ENCODE results near the gene PHACTR1.

Gene PHACTR1

DNA sequence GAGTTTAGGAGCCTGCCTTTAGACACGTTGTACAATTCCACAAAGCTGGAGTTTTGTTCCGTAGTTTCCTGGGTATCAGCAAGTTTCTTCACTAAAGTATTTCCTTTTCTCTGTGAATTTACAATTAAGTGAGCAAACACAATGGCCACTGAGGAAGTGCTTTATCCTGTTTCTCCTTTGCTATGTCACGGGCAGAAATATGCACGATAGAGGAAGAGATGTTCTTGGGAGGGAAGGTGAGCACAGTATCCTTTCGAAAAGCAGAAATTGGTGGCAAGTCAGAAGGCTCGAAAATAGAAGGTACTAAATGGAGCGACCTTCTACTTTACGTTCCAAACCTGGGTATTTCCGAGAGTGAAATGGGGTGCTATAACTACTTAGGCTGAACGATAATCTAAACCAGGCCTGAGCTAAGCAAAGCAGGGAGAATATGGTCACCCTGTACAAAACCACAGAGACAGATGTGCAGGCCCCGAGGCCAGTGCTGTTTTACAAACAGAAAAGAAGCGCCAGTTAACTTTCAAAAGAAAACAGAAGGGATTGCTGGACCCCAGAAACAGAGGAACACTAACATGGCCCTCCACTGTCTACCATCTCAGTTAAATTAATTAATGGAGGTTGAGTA is 352.1 kb downstream of the PHACTR1 start:
- no peak for DNase-seq (ENCODE audit: low spot score)

DNA sequence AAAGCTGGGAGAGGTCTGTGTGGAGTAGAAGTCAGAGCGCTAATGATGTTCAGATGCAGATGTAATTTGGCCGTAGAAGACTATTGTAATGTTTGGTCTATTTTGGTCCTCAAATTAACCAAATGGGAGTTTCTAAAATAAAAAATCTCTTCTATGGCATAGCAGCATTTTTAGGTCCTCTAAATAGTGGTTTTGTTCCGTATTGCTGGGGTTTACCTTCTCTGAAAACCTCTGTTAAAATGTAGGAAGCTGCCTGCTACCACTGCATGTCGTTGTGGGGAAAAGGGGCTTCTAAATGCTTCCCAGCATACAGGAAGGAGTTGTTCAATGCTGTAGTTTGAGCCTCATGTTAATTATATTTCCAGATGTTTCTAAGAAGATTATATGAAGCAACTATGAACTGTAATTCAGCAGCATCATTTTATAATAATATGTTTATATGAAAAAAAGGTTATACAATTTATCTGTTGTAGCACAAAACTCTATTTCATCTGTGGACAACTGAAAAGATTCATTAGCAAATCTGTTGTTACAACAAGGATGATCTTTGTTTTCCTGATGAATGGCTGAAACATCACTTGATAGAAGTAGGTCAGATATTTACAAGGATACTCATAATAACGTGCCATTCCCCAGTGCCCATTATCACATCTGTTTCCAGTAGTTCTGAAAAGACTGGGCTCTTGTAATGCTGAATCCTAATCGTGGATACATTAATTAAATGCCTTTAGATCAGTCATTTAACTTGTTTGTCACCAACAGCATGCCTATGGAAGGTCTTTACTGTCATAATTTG is 355.2 kb downstream of the PHACTR1 start:
- no peak for DNase-seq (ENCODE audit: low spot score)

DNA sequence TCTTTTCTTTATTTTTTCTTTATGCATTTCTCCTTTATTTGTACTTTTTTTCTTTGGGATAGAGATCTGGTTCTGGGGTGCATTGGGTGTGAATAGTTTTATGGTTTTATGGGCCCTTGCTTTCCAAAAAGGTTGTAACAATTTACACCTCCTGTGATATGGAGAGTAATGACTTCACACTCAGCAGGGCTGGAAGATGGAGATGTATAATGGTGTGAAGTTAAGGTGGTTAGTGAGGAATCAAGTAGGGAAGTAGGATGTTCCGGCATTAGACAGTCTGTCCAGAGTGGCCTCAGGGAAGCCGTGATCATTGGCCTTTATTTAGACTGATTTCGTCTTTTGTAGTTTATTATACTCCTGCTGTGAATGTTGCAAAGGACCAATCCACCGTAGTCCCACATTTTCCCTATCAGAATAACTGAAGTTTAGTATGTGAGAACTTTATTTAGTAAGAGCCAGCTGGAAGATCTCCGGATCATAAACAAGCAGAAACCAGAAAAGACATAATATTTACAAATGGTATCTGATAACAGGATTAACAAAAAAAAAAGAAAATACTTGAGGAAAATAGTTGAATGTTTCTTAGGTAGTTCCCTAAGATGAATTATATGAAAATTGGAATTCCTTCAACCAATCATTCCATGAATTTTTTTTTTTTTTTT is 356.2 kb downstream of the PHACTR1 start:
- no peak for DNase-seq (ENCODE audit: low spot score)

DNA sequence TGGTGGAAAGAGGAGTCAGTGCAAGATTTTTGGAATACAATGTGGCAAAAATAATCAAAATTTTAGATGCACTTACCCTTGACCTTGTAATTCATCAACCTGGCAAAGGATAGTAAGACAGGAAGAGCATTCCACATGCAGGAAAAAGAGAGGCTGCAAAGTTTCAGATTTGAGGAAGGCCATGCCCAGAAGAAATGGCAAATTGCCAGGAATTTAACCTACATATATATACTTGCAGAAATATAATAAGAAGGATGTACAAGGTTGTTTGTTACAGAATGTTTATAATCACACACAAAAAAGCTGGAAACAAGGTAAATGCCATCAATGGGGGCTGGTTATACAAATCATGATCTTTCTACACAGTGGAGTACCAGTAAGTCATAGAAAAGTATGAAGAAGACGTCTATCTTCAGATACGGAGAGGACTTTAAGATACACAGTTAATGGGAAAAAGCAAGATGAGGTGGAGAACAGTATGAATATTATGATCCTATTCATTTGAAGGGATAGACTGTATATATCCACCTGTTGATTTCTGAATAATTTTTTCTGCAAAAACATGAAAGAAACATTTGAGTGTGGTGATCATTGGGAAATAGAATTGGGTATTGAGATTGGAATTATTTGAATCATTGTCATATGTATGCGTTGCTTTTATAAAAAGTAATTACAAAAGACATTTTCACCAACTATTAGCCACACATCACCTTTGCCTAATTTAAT is 358.0 kb downstream of the PHACTR1 start:
- DNase-seq (ENCODE audit: low spot score): no peak

DNA sequence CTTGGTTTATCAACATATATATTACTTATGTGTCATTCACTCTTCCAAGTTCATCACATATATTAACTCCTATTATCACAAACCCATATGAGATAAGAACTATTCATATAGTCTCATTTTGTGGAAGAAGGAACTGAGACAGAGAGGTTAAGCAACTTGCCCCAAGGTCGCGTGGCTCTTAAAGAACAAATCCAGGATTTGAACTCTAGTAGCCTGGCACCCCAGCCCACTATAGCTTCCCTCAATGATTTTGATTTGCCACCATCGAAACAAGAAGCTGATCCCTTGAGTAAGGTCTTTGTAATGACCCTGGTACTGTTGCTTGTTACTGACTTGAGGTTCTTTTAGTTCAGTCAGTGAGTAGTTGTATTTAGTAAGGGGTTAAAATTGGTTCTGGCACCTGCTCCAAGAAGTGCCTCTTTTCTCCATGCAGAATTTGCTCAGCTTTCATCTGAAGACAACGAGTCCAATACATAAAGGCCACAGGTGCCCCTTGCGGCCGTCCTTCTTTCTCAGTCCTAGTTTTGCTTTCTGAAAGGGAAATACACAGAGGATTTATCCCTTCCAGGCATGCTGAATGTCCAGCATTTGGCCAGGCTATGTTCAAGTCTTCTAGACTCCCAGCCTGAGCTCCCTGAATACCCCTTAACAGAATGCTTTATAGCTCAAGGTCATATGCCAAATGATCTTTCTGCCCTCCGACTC is 358.7 kb downstream of the PHACTR1 start:
- no peak for DNase-seq (ENCODE audit: low spot score)

DNA sequence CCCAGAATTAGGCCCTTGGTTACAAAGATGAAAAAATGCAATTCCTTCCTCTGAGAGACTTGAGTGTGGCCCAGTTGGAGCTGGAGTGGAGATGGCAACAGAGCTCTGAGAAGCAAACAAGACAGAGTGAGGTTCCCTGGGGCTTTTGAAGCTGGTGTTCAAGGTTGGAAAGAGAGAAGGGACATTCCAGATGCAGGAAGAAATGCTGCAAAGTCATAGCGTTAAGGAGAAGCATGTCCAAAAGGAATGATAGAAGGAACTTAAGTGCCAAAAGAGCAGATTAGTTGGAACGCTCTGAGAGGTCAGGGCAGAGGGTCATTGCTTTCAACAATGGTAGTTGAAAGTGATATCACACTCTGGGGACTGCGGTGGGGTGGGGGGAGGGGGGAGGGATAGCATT is 360.0 kb downstream of the PHACTR1 start:
- no peak for DNase-seq (ENCODE audit: low spot score)

DNA sequence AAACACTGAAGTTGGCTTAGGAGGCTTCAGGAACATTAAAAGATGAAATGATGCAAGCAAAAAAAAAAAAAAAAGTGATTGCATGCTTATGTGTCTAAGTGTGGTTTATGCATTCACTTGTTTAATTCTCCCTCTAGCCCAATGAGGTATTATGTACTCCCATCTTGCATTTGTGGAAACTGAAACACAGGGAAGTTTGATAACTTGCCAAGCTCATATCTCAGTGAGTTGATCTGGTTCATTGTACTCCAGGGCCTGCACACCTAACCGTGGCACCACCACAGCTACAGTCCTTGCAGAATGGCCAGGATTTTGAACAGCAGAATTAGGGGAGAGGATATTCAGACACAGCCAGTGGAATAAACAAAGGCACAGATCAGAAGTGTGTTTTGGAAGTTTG is 360.6 kb downstream of the PHACTR1 start:
- no peak for DNase-seq (ENCODE audit: low spot score)

DNA sequence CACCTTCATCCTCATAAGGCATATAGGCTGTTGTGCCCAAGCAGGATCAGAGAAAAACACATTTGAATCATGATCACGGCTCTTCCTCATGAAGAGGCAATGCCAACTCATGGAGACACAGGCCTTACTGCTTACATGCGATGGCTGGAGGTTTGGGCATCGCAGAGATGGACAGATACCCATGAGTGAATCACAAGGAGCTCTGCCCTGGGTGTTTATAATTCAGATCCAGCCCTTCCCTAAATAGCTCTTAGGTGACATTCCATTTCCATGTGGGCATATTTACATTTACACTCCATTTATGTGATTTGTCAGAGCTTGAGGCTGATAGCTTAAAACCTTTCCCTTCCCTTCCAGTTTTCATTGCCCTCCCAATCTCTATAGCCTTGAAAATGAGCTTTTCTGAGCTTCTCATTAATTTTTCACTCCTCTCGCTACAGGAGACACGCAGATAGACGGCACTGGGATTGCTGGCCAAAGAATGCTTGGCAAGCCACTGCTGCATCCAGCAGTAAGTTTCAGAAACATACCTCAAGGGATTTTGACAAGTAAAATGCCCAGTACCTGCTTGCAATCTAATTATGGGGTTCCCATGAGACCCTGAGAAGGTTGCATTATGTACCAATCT is 362.6 kb downstream of the PHACTR1 start:
- no peak for DNase-seq (ENCODE audit: low spot score)

DNA sequence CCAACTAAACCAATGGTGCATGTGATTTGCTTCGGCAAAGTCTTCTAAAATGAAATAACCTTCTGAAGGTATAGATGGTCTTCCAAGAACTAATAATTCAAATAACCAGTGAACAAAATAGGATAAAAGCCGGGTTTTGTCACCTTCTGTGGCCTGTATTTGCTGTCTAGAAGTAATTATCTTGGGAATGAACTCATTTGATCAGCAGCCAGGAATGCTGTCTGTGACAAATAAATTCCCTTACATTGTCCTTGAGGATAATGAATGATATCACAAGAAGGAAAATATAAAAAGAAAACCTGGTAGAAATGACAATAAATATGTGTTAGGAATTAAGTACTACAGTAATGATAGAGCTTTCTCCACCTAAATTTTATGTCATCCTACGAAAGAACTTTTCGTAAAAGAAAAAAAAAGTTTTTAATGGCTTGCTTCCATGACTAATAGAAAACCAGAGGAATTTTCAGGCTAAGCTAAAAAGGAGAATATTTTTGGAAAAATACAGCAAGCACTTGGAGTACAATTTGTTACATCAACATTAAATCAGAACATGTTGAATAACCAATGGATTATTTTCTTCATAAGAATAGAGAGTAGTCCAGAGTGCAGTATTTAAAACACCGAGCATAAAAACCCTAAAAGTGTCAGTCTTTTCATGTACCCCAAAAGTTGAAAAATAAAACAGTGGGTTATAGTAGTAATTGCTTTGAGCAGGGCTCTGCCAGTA is 364.1 kb downstream of the PHACTR1 start:
- DNase-seq (ENCODE audit: low spot score): no peak

DNA sequence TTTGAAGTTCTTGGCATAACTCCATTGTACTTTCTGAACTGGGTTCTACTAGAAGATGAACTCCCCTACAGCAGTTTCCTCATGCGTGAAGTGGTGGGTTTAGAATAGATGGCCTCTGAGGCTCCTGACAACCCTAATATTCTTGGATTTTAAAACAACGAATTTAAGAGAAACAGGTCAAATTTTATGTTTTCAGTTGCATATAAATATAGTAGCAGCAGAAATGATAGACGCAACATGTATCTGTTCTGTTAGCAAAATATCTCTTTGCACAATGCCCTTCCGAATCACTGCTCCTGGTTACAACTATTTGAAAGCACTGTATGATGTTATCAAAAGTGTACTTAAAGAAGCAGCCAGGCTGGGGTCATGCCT is 364.6 kb downstream of the PHACTR1 start:
- no peak for DNase-seq (ENCODE audit: low spot score)

DNA sequence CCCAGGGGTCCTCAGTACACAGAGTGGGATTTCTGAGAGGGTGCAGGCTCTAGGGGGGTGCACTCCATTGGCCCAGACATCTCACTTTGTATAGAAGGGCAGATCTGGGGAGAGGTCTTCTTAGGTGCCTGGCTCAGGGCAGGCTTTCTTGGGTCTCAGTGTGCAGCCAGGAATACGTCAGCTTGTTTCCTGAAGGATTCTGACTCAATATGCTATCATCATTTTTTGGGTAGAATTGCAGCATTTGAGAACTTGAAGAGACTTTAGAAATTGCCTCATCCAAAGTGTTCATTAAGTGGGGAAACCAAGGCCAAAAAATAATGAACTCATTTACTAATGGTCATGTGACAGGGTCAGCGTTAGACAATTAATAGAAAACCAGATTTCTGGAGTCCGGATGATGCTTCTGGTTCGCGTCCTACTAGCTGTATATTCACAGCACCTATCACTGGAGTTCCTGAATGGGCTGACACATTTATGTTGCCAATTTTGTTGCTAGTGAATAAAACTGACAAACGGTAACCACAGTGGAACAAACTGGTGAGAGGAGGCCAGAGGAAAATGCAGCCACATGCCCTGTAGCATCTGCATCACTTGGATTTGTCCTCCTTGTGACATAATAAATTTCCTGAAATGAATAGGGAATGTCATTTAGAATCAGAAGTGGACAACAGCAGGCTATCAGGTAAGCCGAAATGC is 372.9 kb downstream of the PHACTR1 start:
- no peak for DNase-seq (ENCODE audit: low spot score)

DNA sequence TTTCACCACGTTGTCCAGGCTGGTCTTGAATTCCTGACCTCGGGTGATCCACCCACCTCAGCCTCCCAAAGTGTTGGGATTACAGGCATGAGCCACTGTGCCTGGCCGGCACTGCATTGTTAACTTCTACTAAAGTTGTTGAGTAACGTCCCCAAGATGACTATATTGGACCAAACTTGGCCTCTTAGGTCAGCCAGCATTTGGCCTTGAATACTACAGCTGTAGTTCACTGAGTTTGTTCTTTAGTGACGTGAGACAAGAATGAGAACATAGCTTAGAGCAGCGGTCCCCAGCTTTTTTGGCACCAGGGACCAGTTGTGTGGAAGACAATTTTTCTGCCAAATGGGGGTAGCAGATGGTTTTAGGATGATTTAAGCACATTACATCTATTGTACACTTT is 374.6 kb downstream of the PHACTR1 start:
- DNase-seq (ENCODE audit: low spot score): no peak

DNA sequence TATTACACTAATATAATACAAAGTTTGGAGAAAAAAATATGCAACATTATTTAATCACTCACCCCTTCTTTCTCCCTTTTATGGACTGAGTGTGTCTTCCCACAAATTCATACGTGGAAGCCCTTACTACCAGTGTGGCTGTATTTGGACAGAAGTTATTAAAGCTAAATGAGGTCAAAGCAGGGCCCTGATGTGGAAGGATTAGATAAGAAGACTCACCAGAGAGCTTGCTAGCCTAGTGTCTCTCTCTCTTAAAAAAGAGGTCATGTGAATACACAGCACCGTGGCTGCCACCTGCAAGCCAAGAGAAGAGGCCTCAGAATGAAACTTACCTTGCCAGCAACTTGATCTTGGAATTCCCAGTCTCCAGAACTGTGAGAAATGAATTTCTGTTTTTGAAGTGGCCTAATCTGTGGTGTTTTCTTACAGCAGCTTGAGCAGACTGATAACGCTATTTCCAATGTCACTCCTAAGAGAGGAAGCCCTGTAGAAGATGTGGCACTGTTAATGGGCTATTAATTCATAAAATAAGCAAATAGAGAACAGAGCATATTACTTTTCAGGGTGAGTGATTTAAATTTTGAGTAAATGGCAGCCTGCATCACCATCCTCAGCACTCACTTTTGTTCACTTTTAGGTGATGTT is 378.3 kb downstream of the PHACTR1 start:
- DNase-seq (ENCODE audit: low spot score): no peak

DNA sequence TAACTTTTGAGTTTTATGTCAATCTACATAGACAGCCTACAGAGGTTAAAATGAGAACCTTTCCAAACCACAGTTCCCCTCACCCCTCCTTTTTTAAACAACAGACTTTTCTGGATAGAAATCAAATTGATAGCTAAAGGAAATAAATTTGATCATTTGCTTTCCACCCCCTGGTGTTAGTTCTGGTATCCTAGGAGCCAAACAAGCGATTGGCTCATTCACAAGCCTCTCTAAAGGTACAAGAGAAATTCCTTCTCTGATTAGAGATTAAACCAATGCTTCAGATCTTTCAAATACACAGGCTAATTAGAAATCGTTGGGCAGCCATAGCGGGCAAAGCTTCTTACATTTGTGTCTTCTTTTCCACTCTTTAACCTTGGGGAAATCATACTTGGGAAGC is 379.5 kb downstream of the PHACTR1 start:
- no peak for DNase-seq (ENCODE audit: low spot score)

DNA sequence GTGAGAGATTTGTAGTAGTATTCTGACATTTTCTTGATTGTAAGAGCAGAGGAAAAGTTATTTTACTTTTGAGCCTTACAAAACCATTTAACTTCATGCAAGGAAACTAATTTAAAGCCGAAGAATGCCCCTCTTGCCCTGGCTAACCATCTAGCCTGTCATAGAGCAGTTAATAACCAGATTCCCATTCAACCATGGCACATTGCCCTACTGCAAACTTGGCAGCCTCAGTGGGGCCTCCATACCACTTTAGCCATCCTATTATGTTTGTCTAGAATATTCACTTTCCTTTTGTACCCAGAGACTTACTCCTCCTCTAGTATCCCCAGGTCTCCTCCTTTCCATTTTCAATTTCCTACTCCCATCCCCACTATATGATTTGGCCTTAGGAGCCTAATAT is 380.9 kb downstream of the PHACTR1 start:
- no peak for DNase-seq (ENCODE audit: low spot score)

DNA sequence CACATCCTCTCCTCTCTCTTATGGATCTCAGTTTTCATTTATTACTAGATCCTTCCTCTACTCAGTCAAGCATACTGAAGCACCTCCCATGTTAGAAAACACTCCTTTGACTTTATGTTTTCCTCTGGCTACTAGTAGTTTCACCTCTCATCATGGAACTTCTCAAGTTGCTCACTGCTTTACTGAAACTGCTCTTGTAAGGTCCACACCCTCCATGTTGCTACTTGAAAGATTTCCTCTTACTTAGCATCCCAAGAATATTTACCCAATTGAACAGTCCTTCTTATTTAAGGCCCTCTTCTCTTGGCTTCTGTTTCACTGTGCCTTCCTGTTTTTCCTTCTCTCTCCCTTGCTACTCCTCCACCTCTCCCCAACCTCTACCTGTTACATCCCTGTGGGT is 381.4 kb downstream of the PHACTR1 start:
- DNase-seq (ENCODE audit: low spot score): no peak

DNA sequence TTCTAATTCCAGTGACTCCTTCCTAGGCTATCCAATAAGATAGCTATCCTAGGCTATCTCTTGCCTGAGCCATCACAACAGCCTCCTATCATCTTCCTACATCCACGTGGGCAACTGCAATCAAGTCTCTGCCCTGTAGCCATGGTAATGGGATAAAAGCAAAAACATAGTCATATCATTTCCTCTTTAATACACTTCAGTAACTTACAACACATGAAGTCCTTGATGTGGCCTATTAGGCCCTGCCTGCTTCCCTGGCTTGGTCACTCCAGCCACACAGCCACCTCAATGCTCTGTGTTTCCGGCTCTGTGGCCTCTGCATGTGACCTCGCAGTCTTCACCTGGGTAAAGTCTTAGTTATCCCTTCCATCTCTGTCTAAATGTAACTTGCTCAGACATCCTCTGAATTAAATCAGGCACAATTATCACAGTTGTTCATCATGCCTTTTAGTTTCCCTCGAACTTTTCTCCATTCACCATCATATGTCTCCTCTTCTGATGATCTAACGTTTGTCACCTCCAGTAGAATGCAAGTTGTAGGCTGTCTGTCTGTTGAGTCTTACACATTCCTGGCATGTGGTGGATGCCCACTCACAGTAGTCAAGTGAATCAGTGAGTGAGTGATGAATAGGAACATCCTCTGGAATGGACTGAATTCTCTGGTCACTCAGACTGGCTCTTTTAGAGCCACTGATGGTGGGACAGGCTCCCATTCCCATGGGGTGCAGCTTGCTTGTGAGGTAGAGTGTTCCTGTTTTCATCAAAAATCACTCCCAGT is 382.4 kb downstream of the PHACTR1 start:
- no peak for DNase-seq (ENCODE audit: low spot score)

DNA sequence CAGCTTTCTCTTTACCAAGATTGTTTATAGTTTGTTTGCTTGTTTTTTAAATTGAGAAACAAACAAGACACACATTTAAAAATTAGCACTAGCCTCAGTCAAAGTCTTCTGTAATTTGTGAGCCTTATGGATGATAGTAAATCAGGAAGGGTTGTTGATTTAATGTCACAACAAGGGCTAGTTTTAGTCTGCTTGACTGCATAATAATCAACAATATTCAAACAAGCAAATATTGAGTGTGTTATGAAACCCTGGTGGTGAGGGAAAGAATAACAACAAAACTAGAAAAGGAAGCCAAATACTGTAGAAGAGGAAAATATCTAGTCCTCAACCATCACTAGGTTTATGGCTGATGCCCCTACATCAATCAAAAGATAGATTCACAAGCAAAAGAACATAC is 383.2 kb downstream of the PHACTR1 start:
- no peak for DNase-seq (ENCODE audit: low spot score)

DNA sequence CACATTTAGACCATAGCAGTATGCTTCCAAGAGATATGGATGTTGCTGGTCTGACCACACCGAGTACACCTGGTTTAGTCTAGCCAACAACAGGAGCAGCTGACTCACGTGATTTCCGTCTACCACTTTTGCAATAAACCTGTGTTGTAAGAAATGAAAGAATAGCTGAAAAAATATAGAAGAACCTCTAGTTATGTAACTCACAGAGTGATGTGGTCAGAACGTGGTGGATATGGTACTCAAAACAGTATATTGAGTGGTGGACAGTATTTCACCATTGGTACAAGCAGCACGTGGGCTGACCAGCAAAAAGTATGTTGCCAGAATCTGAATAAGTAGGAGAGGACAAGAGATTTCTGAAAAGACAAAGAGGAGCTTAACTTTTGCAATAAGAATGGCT is 384.8 kb downstream of the PHACTR1 start:
- no peak for DNase-seq (ENCODE audit: low spot score)

All from SK-N-DZ (cell line).